HL-60 (cell line): ENCODE data around the gene SLC16A13.

Experiments used
- DNase-seq, 2 experiments: peaks; one replicate each; pipeline ENCODE4 v3.0.0-alpha.2; 2010 to 2020; ENCODE audit warnings: low read depth in 1 of 2, low spot score in 1 of 2
- H3K27ac ChIP-seq: fragments of 250-450 bp; sonication (Bioruptor Pico); replicated peaks from 2 replicates; pipeline ENCODE4 v1.5.1; 2020; ENCODE audit warnings: mild to moderate bottlenecking, moderate library complexity
- H3K27me3 ChIP-seq: fragments of 250-450 bp; sonication (Bioruptor Pico); 2 replicates; pipeline ENCODE4 v1.5.1; 2021; ENCODE audit warnings: mild to moderate bottlenecking, moderate library complexity; ENCODE audit not compliant: insufficient read depth, poor library complexity, severe bottlenecking
- H3K4me3 ChIP-seq: replicated peaks from 2 replicates; pipeline ENCODE4 v1.5.1; 2011; ENCODE audit warnings: mild to moderate bottlenecking, control low read depth, low read length; ENCODE audit not compliant: insufficient read depth
- GABPA ChIP-seq: IDR thresholded peaks from 2 replicates; pipeline ENCODE4 v1.6.1; 2012; ENCODE audit warnings: low read depth
- POLR2AphosphoS5 ChIP-seq: IDR thresholded peaks from 2 replicates; pipeline ENCODE4 v1.6.1; 2012; ENCODE audit warnings: low read depth
- SPI1 ChIP-seq: IDR thresholded peaks from 2 replicates; pipeline ENCODE4 v1.6.1; 2012; ENCODE audit warnings: low read depth, mild to moderate bottlenecking, borderline replicate concordance
- TF ChIP-seq, protein P1 (sequence below): IDR thresholded peaks from 2 replicates; pipeline ENCODE4 v1.6.1; 2012; ENCODE audit warnings: low read depth; ENCODE audit not compliant: insufficient replicate concordance
- TF ChIP-seq, protein P2 (sequence below): IDR thresholded peaks from one replicate; pipeline ENCODE4 v1.5.1; 2011; ENCODE audit warnings: low read length, control low read depth, inconsistent platforms; ENCODE audit not compliant: insufficient read depth

SLC16A13 gene

DNA sequence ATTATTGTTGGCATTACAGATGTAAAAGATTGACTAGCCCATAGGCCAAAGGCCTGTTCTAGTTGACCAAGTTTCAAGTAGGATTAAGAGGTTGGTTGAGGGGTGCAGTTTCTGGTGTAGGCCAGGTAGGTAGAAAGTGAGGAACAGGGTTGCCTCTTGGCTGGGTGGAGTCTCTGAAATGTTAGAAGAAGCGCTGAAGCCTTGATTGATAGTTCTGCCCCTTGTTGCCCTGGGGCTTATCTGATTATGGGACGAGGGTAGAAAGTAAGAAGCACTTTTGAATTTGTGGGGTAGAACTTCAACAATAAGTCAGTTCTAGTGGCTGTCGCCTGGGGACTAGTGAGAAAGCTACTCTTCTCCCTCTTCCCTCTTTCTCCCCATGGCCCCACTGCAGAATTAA is 6.7 kb upstream of the SLC16A13 start:
- Histone ChIP-seq H3K27ac (no peak overlapping the region), H3K27me3 (no peaks in the 10 kb centered on the region), H3K4me3 (no peak overlapping the region)
- no peak for TF ChIP-seq POLR2AphosphoS5
- TF ChIP-seq, protein P1, sequence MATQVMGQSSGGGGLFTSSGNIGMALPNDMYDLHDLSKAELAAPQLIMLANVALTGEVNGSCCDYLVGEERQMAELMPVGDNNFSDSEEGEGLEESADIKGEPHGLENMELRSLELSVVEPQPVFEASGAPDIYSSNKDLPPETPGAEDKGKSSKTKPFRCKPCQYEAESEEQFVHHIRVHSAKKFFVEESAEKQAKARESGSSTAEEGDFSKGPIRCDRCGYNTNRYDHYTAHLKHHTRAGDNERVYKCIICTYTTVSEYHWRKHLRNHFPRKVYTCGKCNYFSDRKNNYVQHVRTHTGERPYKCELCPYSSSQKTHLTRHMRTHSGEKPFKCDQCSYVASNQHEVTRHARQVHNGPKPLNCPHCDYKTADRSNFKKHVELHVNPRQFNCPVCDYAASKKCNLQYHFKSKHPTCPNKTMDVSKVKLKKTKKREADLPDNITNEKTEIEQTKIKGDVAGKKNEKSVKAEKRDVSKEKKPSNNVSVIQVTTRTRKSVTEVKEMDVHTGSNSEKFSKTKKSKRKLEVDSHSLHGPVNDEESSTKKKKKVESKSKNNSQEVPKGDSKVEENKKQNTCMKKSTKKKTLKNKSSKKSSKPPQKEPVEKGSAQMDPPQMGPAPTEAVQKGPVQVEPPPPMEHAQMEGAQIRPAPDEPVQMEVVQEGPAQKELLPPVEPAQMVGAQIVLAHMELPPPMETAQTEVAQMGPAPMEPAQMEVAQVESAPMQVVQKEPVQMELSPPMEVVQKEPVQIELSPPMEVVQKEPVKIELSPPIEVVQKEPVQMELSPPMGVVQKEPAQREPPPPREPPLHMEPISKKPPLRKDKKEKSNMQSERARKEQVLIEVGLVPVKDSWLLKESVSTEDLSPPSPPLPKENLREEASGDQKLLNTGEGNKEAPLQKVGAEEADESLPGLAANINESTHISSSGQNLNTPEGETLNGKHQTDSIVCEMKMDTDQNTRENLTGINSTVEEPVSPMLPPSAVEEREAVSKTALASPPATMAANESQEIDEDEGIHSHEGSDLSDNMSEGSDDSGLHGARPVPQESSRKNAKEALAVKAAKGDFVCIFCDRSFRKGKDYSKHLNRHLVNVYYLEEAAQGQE: no peak
- TF ChIP-seq SPI1: no peak
- no peak for TF ChIP-seq GABPA
- TF ChIP-seq, protein P2, sequence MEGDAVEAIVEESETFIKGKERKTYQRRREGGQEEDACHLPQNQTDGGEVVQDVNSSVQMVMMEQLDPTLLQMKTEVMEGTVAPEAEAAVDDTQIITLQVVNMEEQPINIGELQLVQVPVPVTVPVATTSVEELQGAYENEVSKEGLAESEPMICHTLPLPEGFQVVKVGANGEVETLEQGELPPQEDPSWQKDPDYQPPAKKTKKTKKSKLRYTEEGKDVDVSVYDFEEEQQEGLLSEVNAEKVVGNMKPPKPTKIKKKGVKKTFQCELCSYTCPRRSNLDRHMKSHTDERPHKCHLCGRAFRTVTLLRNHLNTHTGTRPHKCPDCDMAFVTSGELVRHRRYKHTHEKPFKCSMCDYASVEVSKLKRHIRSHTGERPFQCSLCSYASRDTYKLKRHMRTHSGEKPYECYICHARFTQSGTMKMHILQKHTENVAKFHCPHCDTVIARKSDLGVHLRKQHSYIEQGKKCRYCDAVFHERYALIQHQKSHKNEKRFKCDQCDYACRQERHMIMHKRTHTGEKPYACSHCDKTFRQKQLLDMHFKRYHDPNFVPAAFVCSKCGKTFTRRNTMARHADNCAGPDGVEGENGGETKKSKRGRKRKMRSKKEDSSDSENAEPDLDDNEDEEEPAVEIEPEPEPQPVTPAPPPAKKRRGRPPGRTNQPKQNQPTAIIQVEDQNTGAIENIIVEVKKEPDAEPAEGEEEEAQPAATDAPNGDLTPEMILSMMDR: no peak
- DNase-seq: no peak

DNA sequence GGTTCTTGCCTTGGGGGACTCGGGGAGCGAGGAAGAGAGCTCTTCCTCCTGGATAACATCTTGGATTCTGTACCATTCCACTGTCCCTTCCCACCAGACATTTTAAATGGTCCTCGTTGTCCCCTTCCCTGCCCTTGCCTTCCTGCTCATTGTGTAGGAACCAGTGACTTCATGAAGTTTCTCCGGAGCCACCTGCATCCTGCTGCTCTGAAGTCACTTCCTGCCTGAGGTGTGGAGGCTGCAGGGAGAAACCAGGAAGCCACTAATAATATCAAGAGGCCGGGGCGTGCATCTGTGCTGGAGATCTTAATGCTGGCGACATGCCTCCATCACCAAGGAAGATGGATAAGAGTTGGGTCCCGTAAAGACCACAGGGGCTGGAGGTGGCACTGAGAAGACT is 6.2 kb upstream of the SLC16A13 start:
- DNase-seq: no peak
- H3K4me3 ChIP-seq: no peak overlapping the region
- H3K27me3 ChIP-seq: no peaks in the 10 kb centered on the region
- no peak overlapping the region for H3K27ac ChIP-seq
- TF ChIP-seq SPI1 (no peak), POLR2AphosphoS5 (no peak), GABPA (no peak)
- TF ChIP-seq, protein P2: no peak
- TF ChIP-seq, protein P1: no peak

DNA sequence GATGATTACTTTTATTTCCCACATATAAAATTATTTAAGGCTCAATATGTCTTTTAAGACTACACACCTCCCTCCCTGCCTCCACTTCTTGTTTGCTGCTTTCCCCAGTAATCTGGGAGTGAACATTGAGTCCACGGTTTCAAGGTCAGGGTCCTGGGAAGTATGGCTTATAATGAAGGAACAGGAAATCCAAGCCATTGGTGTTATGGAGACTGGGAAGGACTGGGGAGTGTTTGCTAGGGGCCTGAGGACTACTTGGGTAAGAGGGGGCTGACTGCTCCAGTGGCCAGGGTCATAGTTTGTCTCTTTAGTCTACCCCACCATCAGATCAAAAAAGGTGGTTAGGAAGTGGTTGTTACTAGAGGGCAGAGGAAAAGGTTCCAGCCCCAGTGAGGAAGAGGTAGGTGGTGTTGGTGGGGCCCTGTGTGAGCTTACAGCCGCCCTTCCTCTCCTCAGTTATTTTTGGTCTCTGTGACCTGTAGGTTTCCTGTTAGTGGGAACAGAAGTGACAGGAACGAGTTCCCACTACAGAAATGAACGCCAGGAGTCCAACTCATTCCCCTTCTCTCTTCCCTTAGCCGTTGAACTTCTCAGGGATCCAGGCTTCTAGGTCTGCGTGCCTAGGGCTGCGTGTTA is 742 bp upstream of the SLC16A13 start:
- H3K27ac ChIP-seq: peak overlapping the region; percentile 81
- no peaks in the 10 kb centered on the region for H3K27me3 ChIP-seq
- TF ChIP-seq GABPA (no peak), SPI1 (no peak), POLR2AphosphoS5 (no peak)
- TF ChIP-seq, protein P2: no peak
- TF ChIP-seq, protein P1: no peak
- peak overlapping the region; percentile 65 for H3K4me3 ChIP-seq
- no peak for DNase-seq
